ENCODE data around the gene GTF2F2. TPM values are rescaled to one million over a fixed set of nuclear protein-coding genes. Genes with fewer than 3 reads are reported as not detected.

GTF2F2 gene
- total and polyA plus RNA-seq, 2 donors (not counting 3 experiments of a cell fraction or from before 2014, with no cell fraction given), result 7.5 to 23.6 TPM

DNA sequence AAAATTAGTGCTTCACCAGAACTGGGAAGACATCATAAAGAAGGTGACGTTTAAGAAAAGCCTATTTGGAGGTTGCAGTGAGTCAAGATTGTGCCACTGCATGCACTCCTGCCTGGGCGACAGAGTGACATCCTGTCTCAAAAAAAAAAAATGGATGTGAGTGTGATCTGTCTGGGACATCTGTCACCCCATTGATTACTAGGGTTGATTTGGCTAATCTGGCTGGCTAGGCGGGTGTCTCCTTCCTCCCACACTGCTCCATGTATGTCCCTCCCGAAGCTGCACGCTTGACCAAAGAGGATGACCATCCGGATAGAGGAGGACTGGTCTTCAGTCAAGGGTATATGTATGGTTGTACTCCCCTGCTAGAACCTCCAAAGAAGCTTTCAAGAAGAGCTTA lies 2.6 kb downstream of the GTF2F2 start:
- H2AFZ ChIP-seq (ENCODE audit: low read depth, low read length), result no peak overlapping the region
- peaks cover 66% of the 10 kb centered on the region for H3K79me2 ChIP-seq (ENCODE audit: control insufficient read depth, insufficient read depth, low read length)
- H3K4me2 ChIP-seq (ENCODE audit: insufficient read depth, low read length), result no peak overlapping the region
- H4K20me1 ChIP-seq (replicated peaks; ENCODE audit: control insufficient read depth, extremely low read depth, insufficient read depth, low read length), result no peaks in the 10 kb centered on the region
- H3K4me3 ChIP-seq (replicated peaks in 1 of 3; ENCODE audit: insufficient read depth in 1 of 3, low read depth in 1 of 3, low read length in 3 of 3), result no peak overlapping the region
- DNase-seq (ENCODE audit: low read depth, low spot score) (no peak), FAIRE-seq (no peak)
- peaks cover 16% of the 10 kb centered on the region for H3K4me1 ChIP-seq (ENCODE audit: control insufficient read depth, extremely low read depth, insufficient read depth, low read length)
- dilution Hi-C loops (cut with MboI; ENCODE audit: extremely low pct_ligation_motif_present, low sequenced_read_pairs) (no loop called here), intact Hi-C loops (cut with micrococcal nuclease) (loop anchor here (5.0 kb wide), 1 partner anchor 84 kb away; no protein-coding TSS in a partner anchor)
- no peak overlapping the region for H3K9ac ChIP-seq (replicated peaks; ENCODE audit: extremely low read depth, insufficient read depth, low read length)
- no TSS peak for BruUV-seq (replicated peaks)
- POLR2A ChIA-PET, result no interaction called here
- H3K36me3 ChIP-seq (ENCODE audit: control insufficient read depth in 2 of 2, extremely low read depth in 1 of 2, insufficient read depth in 2 of 2, low read length in 2 of 2), result no peaks in the 10 kb centered on the region
- TF ChIP-seq POLR2A (IDR thresholded peaks at IDR 0.05; ENCODE audit: low read depth, low read length) (no peak), EZH2 (IDR thresholded peaks at IDR 0.05; ENCODE audit: borderline replicate concordance, low read depth, low read length, severe bottlenecking) (no peak), JUN (IDR thresholded peaks at IDR 0.05; ENCODE audit: borderline replicate concordance, insufficient read depth, insufficient read length, low read depth) (no peak), POLR2AphosphoS5 (IDR thresholded peaks at IDR 0.05; ENCODE audit: insufficient read depth, low read depth, low read length) (no peak), GATA2 (IDR thresholded peaks at IDR 0.05; ENCODE audit: insufficient read depth, insufficient read length, low read depth, low read length) (no peak)
- TF ChIP-seq, protein P1, sequence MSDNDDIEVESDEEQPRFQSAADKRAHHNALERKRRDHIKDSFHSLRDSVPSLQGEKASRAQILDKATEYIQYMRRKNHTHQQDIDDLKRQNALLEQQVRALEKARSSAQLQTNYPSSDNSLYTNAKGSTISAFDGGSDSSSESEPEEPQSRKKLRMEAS (IDR thresholded peaks at IDR 0.05; ENCODE audit: insufficient read depth, insufficient read length), result no peak
- no peaks in the 10 kb centered on the region for H3K9me3 ChIP-seq (replicated peaks; ENCODE audit: control insufficient read depth, insufficient read depth, low read length)
- CTCF ChIA-PET, result no interaction called here
- no peak overlapping the region for H3K27ac ChIP-seq (ENCODE audit: insufficient read depth, low read depth, low read length)
- H3K27me3 ChIP-seq (ENCODE audit: control insufficient read depth in 2 of 2, insufficient read depth in 2 of 2, low read length in 2 of 2), result no peaks in the 10 kb centered on the region
- H3K9me1 ChIP-seq (replicated peaks; ENCODE audit: control insufficient read depth, extremely low read depth, insufficient read depth, low read length), result no peaks in the 10 kb centered on the region

DNA sequence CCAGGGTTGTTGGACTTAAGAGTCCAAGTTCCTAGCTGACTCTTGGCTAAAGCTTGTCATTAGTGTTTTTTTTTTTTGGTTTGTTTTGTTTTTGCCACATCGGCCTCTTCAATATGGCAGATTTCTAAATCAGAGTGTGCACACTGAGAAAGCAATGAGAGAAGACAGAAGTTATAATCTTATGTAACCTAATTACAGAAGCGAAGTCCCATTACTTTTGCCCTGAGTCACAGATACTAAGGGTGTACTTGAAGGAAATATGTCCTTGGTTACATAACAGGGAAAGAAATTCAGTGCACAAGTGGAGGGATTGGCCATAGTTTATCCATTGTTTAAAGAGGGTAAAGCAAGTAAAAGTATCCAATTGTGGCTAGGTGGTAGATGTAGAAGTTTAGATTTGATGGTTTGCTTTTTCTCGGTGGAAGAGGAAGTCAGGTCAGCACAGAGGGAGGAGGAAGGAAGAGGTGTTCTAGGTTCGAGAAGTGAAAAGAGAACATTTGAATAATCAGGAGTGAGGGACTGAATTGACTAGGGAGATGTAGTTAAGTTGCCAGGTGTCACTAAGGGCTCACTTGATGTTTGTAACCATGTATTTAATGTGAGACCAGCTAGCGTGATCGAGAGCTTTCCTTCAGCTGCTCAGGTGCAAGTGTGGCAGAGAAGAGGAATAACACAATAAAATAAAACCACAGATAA lies 12.2 kb downstream of the GTF2F2 start:
- H3K9me3 ChIP-seq (replicated peaks; ENCODE audit: control insufficient read depth, insufficient read depth, low read length), result no peaks in the 10 kb centered on the region
- TF ChIP-seq MYC (IDR thresholded peaks at IDR 0.05; ENCODE audit: low read depth, low read length) (no peak), POLR2A (IDR thresholded peaks at IDR 0.05; ENCODE audit: low read depth, low read length) (no peak), GATA2 (IDR thresholded peaks at IDR 0.05; ENCODE audit: insufficient read depth, insufficient read length, low read depth, low read length) (no peak), JUN (IDR thresholded peaks at IDR 0.05; ENCODE audit: borderline replicate concordance, insufficient read depth, insufficient read length, low read depth) (no peak), EZH2 (IDR thresholded peaks at IDR 0.05; ENCODE audit: borderline replicate concordance, low read depth, low read length, severe bottlenecking) (no peak), FOS (IDR thresholded peaks at IDR 0.05; ENCODE audit: borderline replicate concordance, insufficient read depth, low read length) (no peak), POLR2AphosphoS5 (IDR thresholded peaks at IDR 0.05; ENCODE audit: insufficient read depth, low read depth, low read length) (no peak)
- TF ChIP-seq, protein P2, sequence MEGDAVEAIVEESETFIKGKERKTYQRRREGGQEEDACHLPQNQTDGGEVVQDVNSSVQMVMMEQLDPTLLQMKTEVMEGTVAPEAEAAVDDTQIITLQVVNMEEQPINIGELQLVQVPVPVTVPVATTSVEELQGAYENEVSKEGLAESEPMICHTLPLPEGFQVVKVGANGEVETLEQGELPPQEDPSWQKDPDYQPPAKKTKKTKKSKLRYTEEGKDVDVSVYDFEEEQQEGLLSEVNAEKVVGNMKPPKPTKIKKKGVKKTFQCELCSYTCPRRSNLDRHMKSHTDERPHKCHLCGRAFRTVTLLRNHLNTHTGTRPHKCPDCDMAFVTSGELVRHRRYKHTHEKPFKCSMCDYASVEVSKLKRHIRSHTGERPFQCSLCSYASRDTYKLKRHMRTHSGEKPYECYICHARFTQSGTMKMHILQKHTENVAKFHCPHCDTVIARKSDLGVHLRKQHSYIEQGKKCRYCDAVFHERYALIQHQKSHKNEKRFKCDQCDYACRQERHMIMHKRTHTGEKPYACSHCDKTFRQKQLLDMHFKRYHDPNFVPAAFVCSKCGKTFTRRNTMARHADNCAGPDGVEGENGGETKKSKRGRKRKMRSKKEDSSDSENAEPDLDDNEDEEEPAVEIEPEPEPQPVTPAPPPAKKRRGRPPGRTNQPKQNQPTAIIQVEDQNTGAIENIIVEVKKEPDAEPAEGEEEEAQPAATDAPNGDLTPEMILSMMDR (IDR thresholded peaks at IDR 0.05; ENCODE audit: extremely low read depth in 1 of 2, insufficient read depth in 1 of 2, low read depth in 1 of 2, low read length in 2 of 2), result no peak
- TF ChIP-seq, protein P1 (IDR thresholded peaks at IDR 0.05; ENCODE audit: insufficient read depth, insufficient read length), result no peak
- no peak overlapping the region for H3K9ac ChIP-seq (replicated peaks; ENCODE audit: extremely low read depth, insufficient read depth, low read length)
- ChIA-PET POLR2A (no interaction called here), CTCF (interaction anchor here (1.8 kb wide), 1 partner anchor 105 kb away, joined by 4 read pairs; no protein-coding TSS in a partner anchor)
- no peak overlapping the region for H3K4me2 ChIP-seq (ENCODE audit: insufficient read depth, low read length)
- peaks cover 75% of the 10 kb centered on the region for H3K79me2 ChIP-seq (ENCODE audit: control insufficient read depth, insufficient read depth, low read length)
- no peaks in the 10 kb centered on the region for H3K36me3 ChIP-seq (ENCODE audit: control insufficient read depth in 2 of 2, extremely low read depth in 1 of 2, insufficient read depth in 2 of 2, low read length in 2 of 2)
- H2AFZ ChIP-seq (ENCODE audit: low read depth, low read length), result no peak overlapping the region
- no peaks in the 10 kb centered on the region for H3K9me1 ChIP-seq (replicated peaks; ENCODE audit: control insufficient read depth, extremely low read depth, insufficient read depth, low read length)
- BruUV-seq (replicated peaks), result no TSS peak
- dilution Hi-C loops (cut with MboI; ENCODE audit: extremely low pct_ligation_motif_present, low sequenced_read_pairs) (no loop called here), intact Hi-C loops (cut with micrococcal nuclease) (no loop called here)
- no peak overlapping the region for H3K4me3 ChIP-seq (replicated peaks in 1 of 3; ENCODE audit: insufficient read depth in 1 of 3, low read depth in 1 of 3, low read length in 3 of 3)
- FAIRE-seq (no peak), DNase-seq (ENCODE audit: low read depth, low spot score) (no peak)
- H4K20me1 ChIP-seq (replicated peaks; ENCODE audit: control insufficient read depth, extremely low read depth, insufficient read depth, low read length), result peaks cover 2% of the 10 kb centered on the region
- H3K27me3 ChIP-seq (ENCODE audit: control insufficient read depth in 2 of 2, insufficient read depth in 2 of 2, low read length in 2 of 2), result no peaks in the 10 kb centered on the region
- H3K27ac ChIP-seq (ENCODE audit: insufficient read depth, low read depth, low read length), result no peak overlapping the region
- no peaks in the 10 kb centered on the region for H3K4me1 ChIP-seq (ENCODE audit: control insufficient read depth, extremely low read depth, insufficient read depth, low read length)
